Stimulated activated CD8-positive, alpha-beta memory T cell treated with anti-CD3 and anti-CD28 coated beads, Interleukin-12 subunit alpha, Interleukin-12 subunit beta, amount 100 ng/mL, for 1 hour (primary cell): ENCODE data around the gene CCDC70.

Source experiments
- DNase-seq: peaks from one replicate; pipeline ENCODE4 v3.0.0-alpha.2; 2020; ENCODE audit warnings: low read depth

CCDC70 gene

DNA sequence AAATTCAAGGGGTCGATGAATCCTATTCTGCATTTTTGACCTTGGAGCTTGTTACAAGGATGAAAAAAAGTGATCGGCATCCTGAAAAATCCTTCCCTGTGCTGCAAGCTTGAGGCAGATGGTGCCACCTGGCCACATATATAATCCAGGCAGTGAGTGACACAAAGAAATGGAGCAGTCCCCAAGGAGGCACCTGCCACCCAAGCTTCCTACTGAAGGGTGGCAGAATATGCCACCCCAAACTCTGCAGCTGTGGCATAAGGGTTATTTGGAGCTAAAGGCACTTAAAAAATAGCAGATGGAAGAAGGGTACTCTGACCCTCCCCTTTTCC lies 32.2 kb upstream of the CCDC70 start:
- DNase-seq, result no peak

GRCh38 chr13:51831519-51831918 lies 30.2 kb upstream of the CCDC70 start:
- no peak for DNase-seq

GRCh38 chr13:51832471-51833152 lies 29.2 kb upstream of the CCDC70 start:
- DNase-seq, result no peak

DNA sequence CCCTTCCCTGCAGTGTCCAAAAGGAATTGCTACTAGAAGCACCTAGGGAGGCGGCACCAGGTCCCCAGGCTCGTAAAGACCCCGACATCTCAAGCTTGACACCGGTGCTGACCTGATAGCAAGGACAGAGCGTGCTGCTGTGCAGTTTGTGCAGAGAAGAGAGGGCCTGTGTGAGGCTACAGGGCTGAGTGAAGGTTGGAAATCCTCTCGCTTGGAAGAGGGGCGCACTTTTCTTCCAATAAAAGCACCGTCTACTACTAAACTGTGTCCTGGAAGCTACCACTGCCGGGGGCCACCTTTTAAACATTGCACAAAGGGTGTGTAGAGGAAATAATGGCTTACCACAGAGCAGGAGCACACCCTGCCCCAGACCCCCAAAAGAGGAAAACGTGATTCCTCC lies 27.8 kb upstream of the CCDC70 start:
- DNase-seq, result no peak

GRCh38 chr13:51834581-51835171 lies 27.1 kb upstream of the CCDC70 start:
- DNase-seq, result no peak

- DNase-seq, result no peak
Measured at GRCh38 chr13:51837016-51837415, 24.8 kb upstream of the CCDC70 start.

DNA sequence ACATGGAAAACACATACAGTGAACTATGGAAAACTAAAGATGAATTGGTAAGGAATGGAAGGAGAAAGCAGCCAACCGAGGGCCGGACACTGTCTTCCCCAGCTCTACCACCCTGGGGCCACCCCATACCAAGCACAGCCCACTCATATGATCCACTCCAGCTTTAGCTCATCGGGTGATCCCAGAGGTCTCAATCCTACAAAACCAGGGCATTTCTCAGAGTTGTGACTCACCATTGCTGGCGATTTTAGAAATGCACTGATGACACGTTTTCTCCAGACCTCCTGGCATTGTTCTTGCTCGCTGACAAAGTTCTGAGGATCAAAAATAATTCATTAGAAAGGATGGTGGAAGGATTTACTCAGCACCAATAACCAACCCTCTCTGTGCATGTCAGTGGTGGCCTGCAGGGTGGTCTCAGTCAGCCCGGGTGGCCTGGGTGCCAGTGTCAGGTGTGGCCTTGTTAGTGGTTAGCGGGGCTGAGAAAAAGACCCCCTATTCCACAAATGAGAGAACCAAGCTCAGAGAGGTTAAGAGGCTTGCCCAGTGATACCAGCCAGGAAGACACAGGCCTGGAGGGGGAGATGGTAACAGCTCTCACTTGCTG lies 23.4 kb upstream of the CCDC70 start:
- DNase-seq, result no peak

- no peak for DNase-seq
Measured at GRCh38 chr13:51839711-51840540, 21.8 kb upstream of the CCDC70 start.

GRCh38 chr13:51840917-51841316 lies 20.9 kb upstream of the CCDC70 start:
- no peak for DNase-seq

GRCh38 chr13:51841732-51842131 lies 20.0 kb upstream of the CCDC70 start:
- no peak for DNase-seq

DNA sequence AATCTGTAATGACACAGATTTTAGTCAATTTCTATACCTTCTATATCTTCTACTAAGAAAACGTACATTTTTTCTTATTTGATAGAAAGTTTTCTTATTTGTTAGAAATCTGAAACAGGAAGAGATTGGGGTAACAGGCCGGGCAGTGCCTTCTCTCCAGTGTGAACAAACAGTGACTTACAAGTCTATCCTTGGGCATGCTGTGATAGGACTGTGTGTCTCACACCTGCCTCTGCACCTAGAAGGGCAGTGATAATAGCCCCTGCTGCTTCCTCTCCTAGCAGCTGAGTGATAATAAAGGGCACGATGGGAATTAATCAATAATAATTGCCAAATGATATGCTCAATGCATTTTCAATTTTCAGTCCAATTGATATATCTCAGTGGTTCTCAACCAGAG lies 18.2 kb upstream of the CCDC70 start:
- no peak for DNase-seq

GRCh38 chr13:51844862-51845573 lies 16.8 kb upstream of the CCDC70 start, which contains the start of gene TMEM272:
TSS of gene TMEM272 (minus strand) at chr13:51845177. CDS start at chr13:51838530, 6,647 bp downstream.
- DNase-seq, result no peak

DNA sequence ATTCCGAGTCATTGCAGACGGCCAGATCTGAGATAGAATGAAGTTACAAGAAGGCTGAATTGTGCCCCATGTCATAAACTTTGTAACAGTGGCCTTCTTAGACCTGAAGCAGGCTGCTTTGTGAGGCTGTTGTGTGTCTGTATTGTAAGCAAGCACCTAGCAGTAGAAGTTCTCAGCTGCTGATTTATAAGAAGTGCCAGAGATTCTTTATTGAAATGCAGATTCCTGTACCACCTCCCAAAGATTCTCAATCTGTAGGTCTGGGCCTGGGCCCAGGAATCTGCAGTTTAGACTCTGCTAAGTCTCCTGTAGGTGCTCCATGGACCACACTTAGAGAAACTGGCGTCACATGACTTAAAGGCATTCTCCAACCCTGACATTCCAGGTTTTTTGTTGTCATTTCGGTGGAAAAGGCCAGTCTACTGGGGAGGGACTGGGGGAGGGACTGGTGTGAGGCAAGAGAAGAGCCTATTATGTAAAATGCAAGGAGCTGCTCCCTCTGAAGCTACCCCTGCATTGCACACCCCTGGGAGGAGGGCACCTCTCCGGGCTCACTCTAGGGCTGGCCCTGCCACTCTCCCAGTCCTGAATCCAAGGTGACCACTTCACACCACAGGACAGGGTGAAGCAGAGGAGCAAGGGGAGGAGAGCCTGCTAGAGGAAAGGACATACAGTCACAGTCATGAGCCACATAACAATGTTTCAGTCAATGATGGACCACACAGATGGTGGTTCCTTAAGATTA lies 16.0 kb upstream of the CCDC70 start:
- no peak for DNase-seq

DNA sequence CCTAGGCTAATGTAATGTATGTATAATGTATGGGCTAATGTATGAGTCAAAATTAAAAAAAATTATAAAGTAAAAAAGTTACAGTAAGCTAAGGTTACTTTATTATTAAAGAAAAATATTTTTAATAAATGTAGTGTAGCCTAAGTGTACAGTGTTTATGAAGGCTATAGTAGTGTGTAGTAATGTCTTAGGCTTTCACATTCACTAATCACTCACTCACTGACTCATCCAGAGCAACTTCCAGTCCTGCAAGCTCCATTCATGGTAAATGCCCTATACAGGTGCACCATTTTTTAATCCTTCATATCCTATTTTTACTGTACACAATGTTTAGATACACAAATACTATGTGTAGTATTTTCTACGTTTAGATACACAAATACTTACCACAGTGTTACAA lies 15.0 kb upstream of the CCDC70 start:
- DNase-seq, result no peak

GRCh38 chr13:51848674-51849073 lies 13.1 kb upstream of the CCDC70 start:
- DNase-seq, result no peak

DNA sequence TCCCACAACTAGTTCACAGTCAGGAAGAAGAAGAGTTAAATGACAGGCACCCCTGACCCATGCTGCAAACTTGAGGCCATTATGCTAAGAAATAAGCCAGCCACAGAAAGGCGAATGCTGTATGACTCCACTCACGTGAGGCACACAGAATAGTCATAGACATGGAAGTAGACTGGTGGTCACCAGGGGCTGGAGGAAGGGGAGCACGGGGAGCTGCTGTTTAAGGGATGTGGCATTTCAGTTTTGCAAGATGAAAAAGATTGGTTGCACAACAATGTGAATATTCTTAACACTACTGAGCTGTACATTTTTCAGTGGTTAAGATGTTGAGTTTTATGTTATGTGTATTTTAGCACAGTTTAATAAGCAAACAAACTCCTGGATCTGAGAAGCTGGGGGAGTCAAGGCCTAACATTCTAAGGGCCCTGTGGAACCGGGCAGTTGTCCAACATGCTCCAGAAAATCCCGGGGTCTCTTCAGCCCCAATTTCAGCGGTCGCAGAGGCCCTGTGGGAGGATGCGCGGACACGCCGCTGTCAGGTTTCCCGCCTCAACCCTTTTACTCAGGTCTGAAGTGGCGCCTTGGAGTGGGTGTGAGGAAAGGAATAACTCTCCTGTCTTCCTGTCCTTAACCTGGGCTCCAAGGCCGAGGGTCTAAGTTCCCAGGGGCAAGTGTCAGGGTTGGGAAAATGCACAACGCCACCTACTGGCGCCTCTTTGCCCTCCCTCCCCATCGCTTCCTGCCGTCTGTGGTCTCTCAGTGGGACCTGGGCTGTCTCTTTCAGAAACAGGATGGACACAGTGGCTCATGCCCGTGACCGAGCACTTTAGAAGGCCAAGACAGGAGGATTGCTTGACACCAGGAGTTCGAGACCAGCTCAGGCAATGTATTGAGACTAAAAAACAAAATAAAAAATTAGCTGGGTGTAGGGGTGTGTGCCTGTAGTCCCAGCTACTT lies 12.3 kb upstream of the CCDC70 start:
- no peak for DNase-seq

- no peak for DNase-seq
Measured at GRCh38 chr13:51856027-51856736, 5.6 kb upstream of the CCDC70 start.

GRCh38 chr13:51856998-51857397 lies 4.8 kb upstream of the CCDC70 start:
- no peak for DNase-seq

GRCh38 chr13:51858433-51859247 lies 3.1 kb upstream of the CCDC70 start:
- no peak for DNase-seq
